ENCODE measurements around the gene HNRNPUL1.

HNRNPUL1 gene

DNA sequence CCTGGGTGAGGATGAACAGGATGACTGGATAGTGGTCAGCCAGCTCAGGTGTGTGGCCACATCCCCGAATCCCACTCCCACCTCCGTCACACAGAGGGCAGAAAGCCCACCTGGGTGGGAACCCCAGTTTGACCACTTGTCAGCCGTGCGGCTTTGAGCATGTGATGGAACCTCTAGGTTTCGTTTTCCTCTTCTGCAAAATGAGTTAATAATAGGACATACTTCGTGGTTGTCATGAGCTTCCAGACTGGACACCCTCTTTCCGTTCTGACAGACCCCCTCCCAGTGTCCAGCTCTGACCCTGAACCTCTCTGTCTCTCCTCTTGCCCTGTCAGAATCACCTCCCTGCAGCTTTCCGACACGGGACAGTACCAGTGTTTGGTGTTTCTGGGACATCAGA is 43.4 kb upstream of the HNRNPUL1 start:
- Mint-ChIP-seq H3K9me3 (no peaks in the 10 kb centered on the region), H3K27me3 (ENCODE audit: low read depth, poor library complexity) (peaks cover 13% of the 10 kb centered on the region), H3K4me1 (peaks cover 84% of the 10 kb centered on the region), H3K36me3 (ENCODE audit: low read depth) (peaks cover 14% of the 10 kb centered on the region), H3K4me3 (peak overlapping the region; percentile 43), H3K27ac (no peak overlapping the region)
- TF ChIP-seq, protein P1, sequence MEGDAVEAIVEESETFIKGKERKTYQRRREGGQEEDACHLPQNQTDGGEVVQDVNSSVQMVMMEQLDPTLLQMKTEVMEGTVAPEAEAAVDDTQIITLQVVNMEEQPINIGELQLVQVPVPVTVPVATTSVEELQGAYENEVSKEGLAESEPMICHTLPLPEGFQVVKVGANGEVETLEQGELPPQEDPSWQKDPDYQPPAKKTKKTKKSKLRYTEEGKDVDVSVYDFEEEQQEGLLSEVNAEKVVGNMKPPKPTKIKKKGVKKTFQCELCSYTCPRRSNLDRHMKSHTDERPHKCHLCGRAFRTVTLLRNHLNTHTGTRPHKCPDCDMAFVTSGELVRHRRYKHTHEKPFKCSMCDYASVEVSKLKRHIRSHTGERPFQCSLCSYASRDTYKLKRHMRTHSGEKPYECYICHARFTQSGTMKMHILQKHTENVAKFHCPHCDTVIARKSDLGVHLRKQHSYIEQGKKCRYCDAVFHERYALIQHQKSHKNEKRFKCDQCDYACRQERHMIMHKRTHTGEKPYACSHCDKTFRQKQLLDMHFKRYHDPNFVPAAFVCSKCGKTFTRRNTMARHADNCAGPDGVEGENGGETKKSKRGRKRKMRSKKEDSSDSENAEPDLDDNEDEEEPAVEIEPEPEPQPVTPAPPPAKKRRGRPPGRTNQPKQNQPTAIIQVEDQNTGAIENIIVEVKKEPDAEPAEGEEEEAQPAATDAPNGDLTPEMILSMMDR (IDR thresholded peaks at IDR 0.05) = no peak
- no peak for DNase-seq

DNA sequence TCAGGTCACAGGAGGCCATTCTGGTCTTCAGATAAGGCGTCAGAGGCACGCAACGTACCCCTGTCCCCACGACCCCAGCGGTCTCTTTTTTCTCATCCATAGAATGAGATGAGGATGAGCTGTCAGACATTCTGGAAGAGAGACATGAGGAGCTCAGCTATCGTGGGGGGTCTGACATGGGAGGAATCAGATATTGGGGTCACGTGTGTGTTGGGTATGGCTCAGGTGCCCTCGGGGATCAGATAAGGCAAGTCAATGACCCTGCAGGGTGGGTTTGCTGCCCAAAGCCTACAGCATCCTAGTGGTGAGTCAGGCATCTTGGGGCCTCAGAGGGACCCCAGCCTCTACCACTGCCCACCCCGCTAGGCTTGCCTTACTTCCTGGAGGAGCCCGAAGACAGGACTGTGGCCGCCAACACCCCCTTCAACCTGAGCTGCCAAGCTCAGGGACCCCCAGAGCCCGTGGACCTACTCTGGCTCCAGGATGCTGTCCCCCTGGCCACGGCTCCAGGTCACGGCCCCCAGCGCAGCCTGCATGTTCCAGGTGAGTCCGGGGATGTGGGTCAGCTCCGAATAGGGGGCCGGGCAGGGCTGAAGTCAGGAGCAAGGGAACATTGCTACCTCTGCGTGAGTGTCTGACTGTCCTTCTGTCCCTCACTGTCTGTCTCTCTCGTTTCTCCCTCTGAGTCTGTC is 42.5 kb upstream of the HNRNPUL1 start:
- TF ChIP-seq, protein P1 (IDR thresholded peaks at IDR 0.05) = no peak
- DNase-seq = no peak
- Mint-ChIP-seq H3K36me3 (ENCODE audit: low read depth) (peaks cover 14% of the 10 kb centered on the region), H3K27me3 (ENCODE audit: low read depth, poor library complexity) (peaks cover 16% of the 10 kb centered on the region), H3K4me1 (peaks cover 86% of the 10 kb centered on the region), H3K4me3 (peak overlapping the region; percentile 50), H3K9me3 (no peaks in the 10 kb centered on the region), H3K27ac (no peak overlapping the region)

DNA sequence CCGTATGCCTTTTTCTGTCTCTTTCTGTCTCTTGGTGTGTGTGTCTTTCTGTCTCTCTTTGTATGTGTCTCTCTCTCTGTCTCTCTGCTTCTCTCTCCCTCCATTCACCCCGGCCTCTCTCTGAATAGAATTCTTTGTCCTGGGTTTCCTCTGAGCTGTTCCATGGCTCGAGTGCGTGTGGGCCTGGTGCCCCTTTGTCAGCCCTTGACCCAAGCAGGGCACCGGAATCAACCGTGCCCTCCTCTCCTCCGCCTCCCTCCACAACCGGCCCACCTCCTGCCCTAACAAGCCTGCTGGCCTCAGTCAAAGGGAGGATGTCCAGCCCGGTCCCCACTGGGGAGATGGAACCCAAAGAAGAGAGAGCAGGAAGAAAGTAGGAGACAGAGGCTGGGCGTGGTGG is 41.9 kb upstream of the HNRNPUL1 start:
- Mint-ChIP-seq H3K9me3 (no peaks in the 10 kb centered on the region), H3K4me1 (peaks cover 86% of the 10 kb centered on the region), H3K27ac (no peak overlapping the region), H3K36me3 (ENCODE audit: low read depth) (peaks cover 14% of the 10 kb centered on the region), H3K27me3 (ENCODE audit: low read depth, poor library complexity) (peaks cover 16% of the 10 kb centered on the region), H3K4me3 (peak overlapping the region; percentile 50)
- no peak for DNase-seq
- TF ChIP-seq, protein P1 (IDR thresholded peaks at IDR 0.05) = no peak

DNA sequence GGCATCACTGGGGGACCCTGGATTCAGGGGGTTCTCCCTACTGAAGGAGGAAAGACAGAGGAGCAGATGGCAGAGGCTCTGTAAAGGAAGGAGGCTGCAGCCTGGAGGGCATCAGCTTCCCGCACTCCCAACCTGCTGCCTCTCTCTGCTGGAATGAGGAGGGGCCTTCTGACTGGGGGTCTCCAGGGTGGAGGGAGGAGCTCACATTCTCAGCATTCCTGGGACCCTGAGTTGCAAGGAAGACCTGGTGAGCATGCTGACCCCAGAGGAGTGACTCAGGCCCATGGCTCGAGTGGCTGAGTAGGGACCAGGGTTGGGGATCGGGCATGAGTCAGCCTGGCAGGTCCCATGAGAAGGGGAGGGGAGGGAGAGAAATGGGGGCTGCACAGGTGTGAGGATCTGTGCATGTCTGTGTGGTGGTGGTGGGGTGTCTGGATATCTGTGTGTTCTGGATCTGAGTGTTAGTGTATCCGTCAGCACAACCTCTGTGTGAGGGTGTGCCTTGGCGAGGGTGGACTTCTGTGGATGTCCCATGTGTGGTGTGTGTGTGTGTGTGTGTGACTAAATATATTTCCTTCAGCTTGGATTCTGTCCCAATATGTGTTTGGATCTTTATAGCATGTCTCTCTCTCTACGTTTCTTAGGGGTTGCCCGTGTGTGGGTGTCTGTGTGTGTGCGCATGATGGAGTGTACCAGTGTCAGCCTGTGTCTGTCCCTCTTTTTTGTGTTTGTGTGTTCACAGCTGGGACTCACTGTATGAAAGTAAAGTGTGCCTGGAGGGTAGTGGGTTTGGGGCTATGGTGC is 40.5 kb upstream of the HNRNPUL1 start:
- no peaks in the 10 kb centered on the region for H3K9me3 Mint-ChIP-seq
- H3K27ac Mint-ChIP-seq = peak overlapping the region; percentile 48
- TF ChIP-seq, protein P1 (IDR thresholded peaks at IDR 0.05) = no peak
- peaks cover 14% of the 10 kb centered on the region for H3K36me3 Mint-ChIP-seq (ENCODE audit: low read depth)
- peaks cover 16% of the 10 kb centered on the region for H3K27me3 Mint-ChIP-seq (ENCODE audit: low read depth, poor library complexity)
- peaks cover 74% of the 10 kb centered on the region for H3K4me1 Mint-ChIP-seq
- no peak overlapping the region for H3K4me3 Mint-ChIP-seq
- peak; percentile 51 for DNase-seq

DNA sequence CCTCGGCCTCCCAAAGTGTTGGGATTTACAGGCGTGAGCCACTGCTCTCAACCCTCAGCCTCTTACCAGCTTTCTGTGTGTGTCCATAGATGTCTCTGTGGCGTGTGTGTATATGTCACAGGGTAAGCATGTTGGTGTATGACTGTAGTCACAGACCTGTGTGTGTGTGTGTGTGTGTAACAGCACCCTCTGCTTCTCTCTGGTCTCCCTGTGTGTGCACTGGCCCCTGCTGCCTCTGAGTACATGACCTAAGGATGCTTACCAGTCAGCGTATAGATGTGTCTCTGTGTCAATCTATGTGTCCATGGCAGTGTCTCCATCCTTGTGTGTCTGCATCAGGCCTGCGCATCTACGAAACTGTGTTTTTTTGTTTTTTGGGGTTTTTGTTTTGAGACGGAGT is 39.5 kb upstream of the HNRNPUL1 start:
- peak overlapping the region; percentile 48 for H3K27ac Mint-ChIP-seq

More for the DNA sequence above, 39.5 kb upstream of the HNRNPUL1 start:
- DNase-seq = no peak
- peaks cover 14% of the 10 kb centered on the region for H3K36me3 Mint-ChIP-seq (ENCODE audit: low read depth)
- no peak overlapping the region for H3K4me3 Mint-ChIP-seq
- H3K4me1 Mint-ChIP-seq = peaks cover 66% of the 10 kb centered on the region
- peaks cover 14% of the 10 kb centered on the region for H3K27me3 Mint-ChIP-seq (ENCODE audit: low read depth, poor library complexity)
- TF ChIP-seq, protein P1 (IDR thresholded peaks at IDR 0.05) = no peak
- no peaks in the 10 kb centered on the region for H3K9me3 Mint-ChIP-seq

Data from nephron progenitor cell (in vitro differentiated cells).